CD4-positive, alpha-beta T cell (primary cell): ENCODE results near the gene PRKCQ. TPM values are rescaled to one million over a fixed set of nuclear protein-coding genes. Genes with fewer than 3 reads are reported as not detected.

ENCODE experiments used
- ATAC-seq: fragments of 200-7000 bp; cut with Tn5 transposase; one replicate; pipeline ENCODE4 v1.10.0; 2022; ENCODE audit warnings: mild to moderate bottlenecking; ENCODE audit not compliant: poor library complexity
- CTCF ChIA-PET: fragments of 350-600 bp; sonication (Branson Sonifier 250); formaldehyde crosslinking; loops from one replicate; lab custom pipeline; 2021; ENCODE audit warnings: antibody characterized with exemption, inconsistent platforms; lab: Charles Lee
- POLR2A ChIA-PET: fragments of 350-600 bp; sonication (Branson Sonifier 250); formaldehyde crosslinking; loops from one replicate; lab custom pipeline; 2021; ENCODE audit warnings: antibody characterized with exemption, inconsistent platforms; lab: Charles Lee
- DNase-seq, 14 experiments: peaks; one replicate each; pipeline ENCODE4 v3.0.0-alpha.2; 2013 to 2020; ENCODE audit warnings: mixed read lengths in 2 of 14
- H3K27ac ChIP-seq, 2 donors: one replicate each; pipeline versions ENCODE4 v1.5.1 to v1.7.0; 2013; ENCODE audit warnings: low read length in 2 of 2, low read depth in 1 of 2, mild to moderate bottlenecking in 1 of 2
- H3K27me3 ChIP-seq, 2 experiments: 1 replicate in 1 of 2; 2 replicates in 1 of 2; pipeline versions ENCODE4 v1.6.1 to v1.7.0; 2013; ENCODE audit warnings: low read length in 2 of 2, control low read depth in 1 of 2, mild to moderate bottlenecking in 1 of 2, moderate library complexity in 1 of 2; ENCODE audit not compliant: insufficient read depth in 2 of 2, control insufficient read depth in 1 of 2
- H3K36me3 ChIP-seq: one replicate; pipeline ENCODE4 v1.6.1; 2013; ENCODE audit warnings: low read length, control low read depth; ENCODE audit not compliant: insufficient read depth
- H3K4me1 ChIP-seq: one replicate; pipeline ENCODE4 v1.6.1; 2013; ENCODE audit warnings: low read length, control low read depth; ENCODE audit not compliant: insufficient read depth
- H3K4me3 ChIP-seq: one replicate; pipeline ENCODE4 v1.5.1; 2013; ENCODE audit warnings: mild to moderate bottlenecking, low read length, moderate library complexity
- H3K9me3 ChIP-seq, 2 experiments: 1 replicate in 1 of 2; 2 replicates in 1 of 2; pipeline versions ENCODE4 v1.6.1 to v1.7.0; 2013; ENCODE audit warnings: low read length in 2 of 2, mild to moderate bottlenecking in 2 of 2, control low read depth in 1 of 2, moderate library complexity in 1 of 2; ENCODE audit not compliant: control insufficient read depth in 1 of 2, insufficient read depth in 1 of 2
- H3K27ac Mint-ChIP-seq: one replicate; pipeline ENCODE4 v1.8.0; 2020; ENCODE audit warnings: mixed read lengths
- H3K27me3 Mint-ChIP-seq: one replicate; pipeline ENCODE4 v1.8.0; 2021; ENCODE audit warnings: mixed read lengths
- H3K36me3 Mint-ChIP-seq: one replicate; pipeline ENCODE4 v1.8.0; 2021; ENCODE audit warnings: low read depth, mixed read lengths
- H3K4me1 Mint-ChIP-seq: one replicate; pipeline ENCODE4 v1.8.0; 2021; ENCODE audit warnings: low read depth, mixed read lengths
- H3K4me3 Mint-ChIP-seq: one replicate; pipeline ENCODE4 v1.8.0; 2020; ENCODE audit warnings: mild to moderate bottlenecking, mixed read lengths
- H3K9me3 Mint-ChIP-seq: one replicate; pipeline ENCODE4 v1.8.0; 2020; ENCODE audit warnings: mixed read lengths
- CTCF ChIP-seq: fragments of 200-600 bp; IDR thresholded peaks from one replicate; pipeline ENCODE4 v1.8.0; 2022; ENCODE audit warnings: antibody characterized with exemption, mild to moderate bottlenecking
- intact Hi-C, 2 experiments: fragments of 100-400 bp; cut with DNase I in 1 of 2; cut with micrococcal nuclease in 1 of 2; formaldehyde crosslinking; loops; one replicate each; pipeline versions ENCODE4 v1.15.1 to v1.9.0; 2023 to 2025; cut with DNase I, micrococcal nuclease
- total RNA-seq, 174 experiments: library from RNA in 2 of 174; stranded (reverse) in 2 of 174; gene quantifications; one replicate each; pipeline ENCODE4 v1.2.3 and lab custom pipeline; 2021 to 2026

PRKCQ gene
- total RNA-seq, 2 experiments from 2014 or later: 43.4 to 43.9 TPM

GRCh38 chr10:6591668-6592067 lies 11.6 kb upstream of the PRKCQ start:
- ChIA-PET CTCF (interaction anchor here (2.0 to 6.7 kb wide), 2 partner anchors 10 kb away, joined by 9 to 31 read pairs; partner anchors contain the start of gene PRKCQ), POLR2A (interaction anchor here (1.2 to 3.2 kb wide), 13 partner anchors 9 to 118 kb away, joined by 3 to 70 read pairs (median 7); partner anchors contain the start of gene PRKCQ)
- no peaks in the 10 kb centered on the region for H3K27me3 Mint-ChIP-seq
- DNase-seq (no peak), ATAC-seq (no peak)
- no peak for TF ChIP-seq CTCF
- Histone ChIP-seq H3K4me1 (peaks cover 59% of the 10 kb centered on the region), H3K9me3 (no peaks in the 10 kb centered on the region), H3K27me3 (no peaks in the 10 kb centered on the region), H3K4me3 (peak overlapping the region; percentile 21), H3K36me3 (peaks cover 47% of the 10 kb centered on the region), H3K27ac (peak overlapping the region; percentile 79 to 83)
- intact Hi-C loops: loop anchor here in 1 of 2 experiments (1.0 to 2.0 kb wide), 3 partner anchors 8 to 13 kb away; no protein-coding TSS in a partner anchor
- no peaks in the 10 kb centered on the region for H3K9me3 Mint-ChIP-seq
- peak overlapping the region; percentile 74 for H3K4me3 Mint-ChIP-seq
- H3K27ac Mint-ChIP-seq: peak overlapping the region; percentile 94
- H3K36me3 Mint-ChIP-seq: peaks cover 55% of the 10 kb centered on the region
- peaks cover 97% of the 10 kb centered on the region for H3K4me1 Mint-ChIP-seq

GRCh38 chr10:6590100-6590499 lies 10.0 kb upstream of the PRKCQ start:
- Mint-ChIP-seq H3K9me3 (no peaks in the 10 kb centered on the region), H3K36me3 (peaks cover 71% of the 10 kb centered on the region), H3K4me3 (peak overlapping the region; percentile 4), H3K27me3 (no peaks in the 10 kb centered on the region), H3K27ac (peak overlapping the region; percentile 94), H3K4me1 (peaks cover 99% of the 10 kb centered on the region)
- H3K4me3 ChIP-seq: no peak overlapping the region
- no peaks in the 10 kb centered on the region for H3K27me3 ChIP-seq
- peaks cover 48% of the 10 kb centered on the region for H3K36me3 ChIP-seq
- peak overlapping the region; percentile 27 to 83 for H3K27ac ChIP-seq
- POLR2A ChIA-PET: interaction anchor here (1.2 to 1.6 kb wide), 4 partner anchors 8 to 21 kb away, joined by 3 to 5 read pairs (median 4); no protein-coding TSS in a partner anchor
- intact Hi-C loops: no loop called here
- no peak for TF ChIP-seq CTCF
- H3K9me3 ChIP-seq: no peaks in the 10 kb centered on the region
- DNase-seq (no peak), ATAC-seq (no peak)
- CTCF ChIA-PET: interaction anchor here (2.1 kb wide), 1 partner anchor 9 kb away, joined by 5 read pairs; no protein-coding TSS in a partner anchor
- peaks cover 64% of the 10 kb centered on the region for H3K4me1 ChIP-seq

GRCh38 chr10:6589287-6590094 lies 9.4 kb upstream of the PRKCQ start:
- peak overlapping the region; percentile 62 for H3K4me3 Mint-ChIP-seq
- ChIA-PET POLR2A (interaction anchor here (0.6 to 2.1 kb wide), 9 partner anchors 9 to 175 kb away, joined by 3 to 6 read pairs (median 5); no protein-coding TSS in a partner anchor), CTCF (interaction anchor here (1.0 to 4.1 kb wide), 4 partner anchors 9 to 72 kb away, joined by 3 to 19 read pairs (median 5); no protein-coding TSS in a partner anchor)
- Histone ChIP-seq H3K9me3 (no peaks in the 10 kb centered on the region), H3K36me3 (peaks cover 48% of the 10 kb centered on the region), H3K27me3 (no peaks in the 10 kb centered on the region), H3K27ac (peak overlapping the region; percentile 27 to 83), H3K4me1 (peaks cover 62% of the 10 kb centered on the region), H3K4me3 (no peak overlapping the region)
- H3K27ac Mint-ChIP-seq: peak overlapping the region; percentile 94
- DNase-seq (no peak), ATAC-seq (no peak)
- H3K27me3 Mint-ChIP-seq: no peaks in the 10 kb centered on the region
- H3K4me1 Mint-ChIP-seq: peaks cover 99% of the 10 kb centered on the region
- intact Hi-C loops: no loop called here
- peaks cover 77% of the 10 kb centered on the region for H3K36me3 Mint-ChIP-seq
- no peaks in the 10 kb centered on the region for H3K9me3 Mint-ChIP-seq
- no peak for TF ChIP-seq CTCF
